GM18499 (cell line): ENCODE data around the gene TOM1L2.

ENCODE experiments used
- ATAC-seq: cut with Tn5 transposase; IDR thresholded peaks from one replicate; pipeline ENCODE4 v1.9.1; 2021; ENCODE audit warnings: moderate number of reproducible peaks; ENCODE audit not compliant: insufficient read depth, unreplicated experiment

The TOM1L2 gene

GRCh38 chr17:17856386-17856785 lies 115.8 kb downstream of the TOM1L2 start:
- no peak for ATAC-seq

- ATAC-seq: no peak
Measured at GRCh38 chr17:17855976-17856375, 116.2 kb downstream of the TOM1L2 start.

GRCh38 chr17:17853811-17854447 lies 118.3 kb downstream of the TOM1L2 start:
- no peak for ATAC-seq

- ATAC-seq: no peak
Measured at GRCh38 chr17:17852930-17853329, 119.3 kb downstream of the TOM1L2 start.

GRCh38 chr17:17851103-17852002 lies 120.8 kb downstream of the TOM1L2 start:
- ATAC-seq: no peak

- no peak for ATAC-seq
Measured at GRCh38 chr17:17849845-17850373, 122.3 kb downstream of the TOM1L2 start.

GRCh38 chr17:17849147-17849820 lies 122.9 kb downstream of the TOM1L2 start:
- ATAC-seq: no peak

- ATAC-seq: no peak
Measured at GRCh38 chr17:17848311-17849082, 123.7 kb downstream of the TOM1L2 start.

GRCh38 chr17:17847726-17848125 lies 124.5 kb downstream of the TOM1L2 start:
- ATAC-seq: no peak

GRCh38 chr17:17847118-17847689 lies 125.0 kb downstream of the TOM1L2 start:
- no peak for ATAC-seq

GRCh38 chr17:17846645-17847044 lies 125.6 kb downstream of the TOM1L2 start:
- ATAC-seq: no peak

- ATAC-seq: no peak
Measured at GRCh38 chr17:17846003-17846402, 126.2 kb downstream of the TOM1L2 start.

GRCh38 chr17:17845046-17845775 lies 127.0 kb downstream of the TOM1L2 start:
- ATAC-seq: no peak

- ATAC-seq: no peak
Measured at GRCh38 chr17:17844500-17844899, 127.7 kb downstream of the TOM1L2 start.

GRCh38 chr17:17844079-17844478 lies 128.1 kb downstream of the TOM1L2 start:
- ATAC-seq: no peak

GRCh38 chr17:17843096-17843495 lies 129.1 kb downstream of the TOM1L2 start:
- ATAC-seq: no peak

GRCh38 chr17:17842111-17842876 lies 129.9 kb downstream of the TOM1L2 start:
- no peak for ATAC-seq

- ATAC-seq: no peak
Measured at GRCh38 chr17:17841601-17842025, 130.6 kb downstream of the TOM1L2 start.
